Measurements from ENCODE around the gene RFX6.

- TF ChIP-seq, protein P1, sequence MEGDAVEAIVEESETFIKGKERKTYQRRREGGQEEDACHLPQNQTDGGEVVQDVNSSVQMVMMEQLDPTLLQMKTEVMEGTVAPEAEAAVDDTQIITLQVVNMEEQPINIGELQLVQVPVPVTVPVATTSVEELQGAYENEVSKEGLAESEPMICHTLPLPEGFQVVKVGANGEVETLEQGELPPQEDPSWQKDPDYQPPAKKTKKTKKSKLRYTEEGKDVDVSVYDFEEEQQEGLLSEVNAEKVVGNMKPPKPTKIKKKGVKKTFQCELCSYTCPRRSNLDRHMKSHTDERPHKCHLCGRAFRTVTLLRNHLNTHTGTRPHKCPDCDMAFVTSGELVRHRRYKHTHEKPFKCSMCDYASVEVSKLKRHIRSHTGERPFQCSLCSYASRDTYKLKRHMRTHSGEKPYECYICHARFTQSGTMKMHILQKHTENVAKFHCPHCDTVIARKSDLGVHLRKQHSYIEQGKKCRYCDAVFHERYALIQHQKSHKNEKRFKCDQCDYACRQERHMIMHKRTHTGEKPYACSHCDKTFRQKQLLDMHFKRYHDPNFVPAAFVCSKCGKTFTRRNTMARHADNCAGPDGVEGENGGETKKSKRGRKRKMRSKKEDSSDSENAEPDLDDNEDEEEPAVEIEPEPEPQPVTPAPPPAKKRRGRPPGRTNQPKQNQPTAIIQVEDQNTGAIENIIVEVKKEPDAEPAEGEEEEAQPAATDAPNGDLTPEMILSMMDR (conservative IDR thresholded peaks at IDR 0.05; ENCODE audit: low read depth, low read length) = no peak
- TF ChIP-seq EZH2phosphoT487 (IDR thresholded peaks at IDR 0.05; ENCODE audit: borderline replicate concordance, low read length) = no peak
Observed at GRCh38 chr6:116872771-116873170, 4.3 kb upstream of the RFX6 start.
